ENCODE measurements around the gene CWF19L2.

GRCh38 chr11:107496011-107496410, 38.4 kb upstream of the CWF19L2 start:
- TF ChIP-seq TAF1 (IDR thresholded peaks at IDR 0.05; ENCODE audit: borderline replicate concordance, insufficient read depth, low read length) (no peak), POLR2AphosphoS5 (IDR thresholded peaks at IDR 0.05; ENCODE audit: low read depth, low read length) (no peak), SIN3A (IDR thresholded peaks at IDR 0.05; ENCODE audit: borderline replicate concordance, insufficient read depth, low read length) (no peak), FOXP2 (optimal IDR thresholded peaks at IDR 0.05; ENCODE audit: borderline replicate concordance, extremely low read depth, extremely low read length, insufficient read depth) (no peak)

Measured in PFSK-1 (cell line).